HAP-1 (cell line): Measurements from ENCODE around the gene TTYH1.
A peak's percentile ranks its signal among the peaks of the same experiment; 100 is the strongest.
"Not testable (repeated sequence)": the region's sequence is repeated elsewhere in the genome, so short reads cannot be mapped to it uniquely, and the experiment has no call there.

Experiments
- DNase-seq, 2 experiments: peaks; one replicate each; pipeline ENCODE4 v3.0.0-alpha.2; 2016 to 2020; ENCODE audit warnings: low spot score in 2 of 2
- H3K27me3 ChIP-seq: fragments of 250-450 bp; sonication (Bioruptor Pico); 2 replicates; pipeline ENCODE4 v1.5.1; 2020; ENCODE audit warnings: low read depth, mild to moderate bottlenecking, moderate library complexity
- H3K36me3 ChIP-seq: fragments of 250-450 bp; sonication (Bioruptor Pico); replicated peaks from 2 replicates; pipeline ENCODE4 v1.5.1; 2020; ENCODE audit warnings: mild to moderate bottlenecking
- H3K4me1 ChIP-seq: fragments of 250-450 bp; sonication (Bioruptor Pico); 2 replicates; pipeline ENCODE4 v1.5.1; 2020; ENCODE audit warnings: mild to moderate bottlenecking
- H3K4me3 ChIP-seq: fragments of 250-450 bp; sonication (Bioruptor Pico); 2 replicates; pipeline ENCODE4 v1.5.1; 2020; ENCODE audit warnings: mild to moderate bottlenecking, moderate library complexity
- H3K9me3 ChIP-seq: fragments of 250-450 bp; sonication (Bioruptor Pico); 2 replicates; pipeline ENCODE4 v1.5.1; 2020; ENCODE audit warnings: mild to moderate bottlenecking, moderate library complexity
- in situ Hi-C: fragments of 300-500 bp; cut with MboI; formaldehyde crosslinking; loops from 3 replicates; pipeline ENCODE4 v1.14.3; 2020; ENCODE audit warnings: low sequenced_read_pairs, inconsistent platforms, mixed read lengths

TTYH1 gene

GRCh38 chr19:54415208-54415900 is at the start of gene TTYH1:
TSS of gene TTYH1 (plus strand) at chr19:54415464. CDS start at chr19:54415553, 89 bp downstream.
- H3K9me3 ChIP-seq = no peaks in the 10 kb centered on the region; the same call in 1 of the 2 replicates
- peaks cover 14% of the 10 kb centered on the region for H3K4me1 ChIP-seq
- peak; percentile 18 to 80 for DNase-seq
- in situ Hi-C loops = no loop called here
- no peaks in the 10 kb centered on the region for H3K36me3 ChIP-seq
- H3K27me3 ChIP-seq = no peaks in the 10 kb centered on the region
- H3K4me3 ChIP-seq = peak within 1 kb of the TSS; percentile 67

DNA sequence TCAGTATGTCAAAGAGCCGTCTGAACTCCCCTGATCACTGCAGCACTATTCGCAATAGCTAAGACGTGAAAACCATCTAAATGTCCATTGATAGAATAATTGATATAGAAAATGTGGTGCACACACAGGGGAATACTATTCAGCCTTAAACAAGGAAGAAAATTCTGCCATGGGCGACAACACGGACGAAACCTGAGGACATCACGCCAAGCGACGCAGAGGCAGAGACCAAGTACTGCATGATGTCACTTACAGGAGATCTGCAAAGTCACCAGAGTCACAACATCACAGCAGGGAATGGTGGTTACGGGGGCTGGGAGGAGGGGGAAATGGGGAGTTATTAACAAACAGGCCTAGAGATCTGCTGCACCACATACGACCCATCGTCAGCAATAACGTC is 49.5 kb upstream of the TTYH1 start:
- H3K27me3 ChIP-seq = peaks cover 21% of the 10 kb centered on the region
- H3K4me3 ChIP-seq, DNase-seq, H3K36me3 ChIP-seq, H3K4me1 ChIP-seq, H3K9me3 ChIP-seq, in situ Hi-C loops: not testable (repeated sequence)

DNA sequence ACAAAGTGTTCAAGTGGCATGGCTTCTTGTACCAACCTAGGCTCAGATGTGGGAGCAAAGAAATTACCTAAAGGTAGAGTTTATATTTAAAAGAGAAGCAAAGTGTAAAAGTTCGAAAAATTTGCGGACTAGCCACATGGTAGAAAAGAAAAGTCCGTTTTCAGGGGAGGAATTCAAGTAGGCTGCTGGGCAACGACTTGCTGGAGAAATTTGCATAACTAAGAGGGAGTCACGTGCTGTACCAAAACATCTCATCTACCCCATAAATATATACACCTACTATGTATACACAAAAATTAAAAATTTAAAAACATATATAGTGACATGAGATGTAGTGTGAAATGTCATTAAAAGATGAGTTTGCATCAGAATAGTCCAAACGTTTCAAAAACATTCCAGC is 48.5 kb upstream of the TTYH1 start:
- in situ Hi-C loops = no loop called here
- no peak for DNase-seq
- Histone ChIP-seq H3K9me3 (no peaks in the 10 kb centered on the region), H3K4me3 (no peak overlapping the region), H3K36me3 (no peaks in the 10 kb centered on the region), H3K27me3 (peaks cover 30% of the 10 kb centered on the region), H3K4me1 (no peaks in the 10 kb centered on the region)

GRCh38 chr19:54369082-54369687 is 46.1 kb upstream of the TTYH1 start:
- Histone ChIP-seq H3K36me3 (no peaks in the 10 kb centered on the region), H3K27me3 (peaks cover 29% of the 10 kb centered on the region), H3K9me3 (no peaks in the 10 kb centered on the region), H3K4me3 (no peak overlapping the region), H3K4me1 (no peaks in the 10 kb centered on the region)
- no peak for DNase-seq
- in situ Hi-C loops = no loop called here

DNA sequence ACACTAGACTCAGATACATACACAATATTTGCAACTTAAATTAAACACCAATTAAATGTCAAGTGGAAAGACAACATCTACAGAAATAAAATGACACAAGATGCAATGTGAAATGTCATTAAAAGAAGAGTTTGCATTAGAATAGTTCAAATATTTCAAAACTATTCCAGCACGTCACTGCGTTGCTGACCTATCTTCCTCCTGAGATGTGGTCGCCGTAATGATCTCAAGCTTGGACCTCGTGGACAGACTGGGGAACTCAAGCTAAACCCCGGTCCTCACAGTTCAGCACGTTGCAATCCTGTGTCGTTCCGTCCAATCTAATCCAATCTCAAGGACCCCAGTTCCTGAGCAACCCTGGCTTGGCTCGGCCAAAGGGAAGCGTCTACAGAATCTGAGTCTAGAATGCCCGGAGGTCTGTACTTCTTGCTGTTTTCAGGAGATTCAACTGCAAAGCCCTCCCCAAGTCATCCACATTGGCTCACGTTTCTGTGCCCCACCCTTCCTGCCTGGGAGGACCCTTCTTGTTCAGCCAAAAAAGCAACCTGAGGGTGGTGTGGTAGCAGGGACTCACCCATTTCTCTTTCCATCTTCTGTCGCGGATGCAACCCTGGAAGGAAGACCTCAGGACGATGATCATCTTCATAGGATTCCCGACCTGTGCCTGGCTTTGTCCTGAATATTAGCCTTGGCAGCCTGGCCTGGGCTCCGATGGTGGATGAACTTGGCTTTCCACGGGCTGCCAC is 45.4 kb upstream of the TTYH1 start:
- H3K4me1 ChIP-seq, H3K36me3 ChIP-seq, H3K4me3 ChIP-seq, in situ Hi-C loops, DNase-seq, H3K9me3 ChIP-seq: not testable (repeated sequence)
- peaks cover 24% of the 10 kb centered on the region for H3K27me3 ChIP-seq

DNA sequence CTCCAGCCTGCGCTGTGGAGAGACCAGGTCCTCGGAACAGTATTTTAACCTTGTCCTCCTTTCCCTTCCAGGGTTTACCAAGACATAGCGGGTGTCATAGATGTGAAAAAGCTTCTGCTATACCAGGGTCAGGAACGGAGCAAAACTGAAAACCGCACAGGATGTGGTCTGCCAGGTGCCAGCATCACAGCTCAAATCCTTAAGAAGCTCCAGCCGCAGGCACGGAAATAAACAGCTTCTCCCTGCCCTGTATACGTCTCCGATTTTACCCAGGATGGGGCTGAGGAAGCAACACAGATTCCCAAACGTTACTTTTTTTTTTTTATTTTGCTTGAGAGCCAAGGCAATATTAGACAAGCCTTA is 44.8 kb upstream of the TTYH1 start:
- in situ Hi-C loops, H3K9me3 ChIP-seq, DNase-seq, H3K4me3 ChIP-seq, H3K4me1 ChIP-seq, H3K36me3 ChIP-seq: not testable (repeated sequence)
- H3K27me3 ChIP-seq = peaks cover 18% of the 10 kb centered on the region

GRCh38 chr19:54371453-54371852 is 43.8 kb upstream of the TTYH1 start:
- H3K9me3 ChIP-seq, H3K36me3 ChIP-seq, H3K4me3 ChIP-seq, DNase-seq, in situ Hi-C loops, H3K4me1 ChIP-seq: not testable (repeated sequence)
- H3K27me3 ChIP-seq = peaks cover 17% of the 10 kb centered on the region

- Histone ChIP-seq H3K27me3 (peaks cover 14% of the 10 kb centered on the region), H3K4me3 (no peak overlapping the region), H3K4me1 (no peaks in the 10 kb centered on the region), H3K36me3 (no peaks in the 10 kb centered on the region), H3K9me3 (no peaks in the 10 kb centered on the region)
- DNase-seq = no peak
- in situ Hi-C loops = no loop called here
Observed at GRCh38 chr19:54373781-54374631, 41.3 kb upstream of the TTYH1 start.

DNA sequence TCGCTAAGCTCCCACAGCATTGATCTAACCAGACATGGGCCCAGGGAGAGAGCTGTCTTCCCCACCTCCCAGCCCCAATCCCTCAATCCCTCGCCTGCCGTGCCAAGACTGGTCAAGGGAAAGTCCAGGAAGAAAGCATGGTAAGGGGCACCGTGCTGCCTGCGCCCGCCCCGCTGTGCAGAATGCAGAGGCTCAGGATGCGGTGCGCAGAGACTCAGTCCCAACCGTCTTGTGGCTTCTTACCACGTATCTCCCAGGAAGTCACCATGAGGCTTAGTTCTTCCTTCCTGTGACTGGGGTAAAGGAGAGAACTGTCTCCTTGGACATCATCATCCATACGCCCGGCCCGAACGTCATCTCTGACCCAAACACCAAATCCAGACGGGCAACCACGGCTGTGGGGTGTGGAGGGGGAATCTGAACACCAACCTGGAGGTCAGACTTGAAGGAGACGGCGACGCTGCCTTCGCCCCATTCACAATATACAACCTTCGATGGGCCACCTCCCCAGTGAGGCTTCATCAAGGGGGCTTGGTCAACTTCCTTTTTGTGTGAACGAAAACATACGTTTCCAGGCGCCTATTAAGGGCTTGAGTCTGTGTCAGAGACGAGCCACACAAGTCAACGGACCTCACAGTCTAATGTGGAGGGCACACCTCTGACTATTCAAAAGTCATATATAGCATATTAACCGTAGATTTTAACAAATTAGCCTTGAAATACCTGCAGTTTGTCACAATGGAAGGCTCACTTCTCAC is 39.9 kb upstream of the TTYH1 start:
- H3K4me1 ChIP-seq, DNase-seq, H3K9me3 ChIP-seq, H3K4me3 ChIP-seq, H3K36me3 ChIP-seq, in situ Hi-C loops: not testable (repeated sequence)
- H3K27me3 ChIP-seq = peaks cover 14% of the 10 kb centered on the region

- Histone ChIP-seq H3K36me3 (no peaks in the 10 kb centered on the region), H3K9me3 (no peaks in the 10 kb centered on the region), H3K4me1 (no peaks in the 10 kb centered on the region), H3K4me3 (no peak overlapping the region), H3K27me3 (peaks cover 7% of the 10 kb centered on the region)
- DNase-seq = no peak
- in situ Hi-C loops = no loop called here
Observed at GRCh38 chr19:54376610-54377285, 38.5 kb upstream of the TTYH1 start.

DNA sequence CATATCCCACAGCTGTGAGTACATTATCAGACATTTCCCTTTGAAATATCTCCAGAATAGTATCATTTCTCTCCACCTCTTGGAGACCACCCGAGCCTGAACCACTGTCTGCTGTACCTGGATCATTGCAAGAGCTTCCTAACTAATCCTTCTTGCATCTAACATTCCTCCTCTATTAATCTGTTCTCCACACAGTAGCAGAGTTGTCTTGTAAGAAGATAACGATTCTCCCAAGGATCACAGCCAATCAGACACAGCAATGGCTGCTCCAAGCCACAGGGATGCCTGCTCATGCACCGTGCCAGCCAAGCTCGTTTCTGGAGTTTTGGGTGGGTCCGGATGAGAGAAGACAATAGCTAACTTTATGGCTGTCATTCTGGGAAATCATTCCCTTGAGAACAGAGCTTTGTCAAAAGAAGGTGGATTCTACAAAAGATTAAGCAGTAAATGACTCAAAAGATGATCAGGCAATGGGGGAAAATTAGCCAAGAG is 36.0 kb upstream of the TTYH1 start:
- H3K4me1 ChIP-seq = no peaks in the 10 kb centered on the region
- 0 out of 2 replicates have a peak, but pooled peaks cover 3% of the 10 kb centered on the region for H3K27me3 ChIP-seq
- in situ Hi-C loops = no loop called here

DNA sequence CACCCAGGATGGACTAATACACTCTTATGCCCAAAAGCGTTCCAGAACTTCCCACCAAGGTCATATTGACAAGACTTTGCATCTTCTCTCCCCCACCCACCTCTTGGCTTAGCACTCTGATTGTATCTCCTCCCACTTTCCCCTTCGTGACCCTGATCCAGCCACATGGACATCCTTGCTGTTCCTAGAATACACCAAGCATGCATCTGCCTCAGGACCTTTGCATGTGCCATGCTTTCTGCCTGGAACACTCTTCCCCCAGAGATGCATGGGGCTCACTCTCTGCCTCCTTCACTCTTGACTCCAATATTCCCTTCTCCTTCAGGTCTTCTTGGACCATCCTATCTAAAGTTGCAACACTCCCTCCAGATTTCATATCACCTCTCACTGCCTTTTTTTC is 34.4 kb upstream of the TTYH1 start:
- no peak for DNase-seq
- H3K9me3 ChIP-seq = no peaks in the 10 kb centered on the region
- 0 out of 2 replicates have a peak, but pooled peaks cover 3% of the 10 kb centered on the region for H3K27me3 ChIP-seq
- H3K4me1 ChIP-seq = no peaks in the 10 kb centered on the region
- in situ Hi-C loops = no loop called here
- H3K36me3 ChIP-seq = no peaks in the 10 kb centered on the region
- H3K4me3 ChIP-seq = no peak overlapping the region

More for the DNA sequence above, 36.0 kb upstream of the TTYH1 start:
- no peak for DNase-seq
- Histone ChIP-seq H3K36me3 (no peaks in the 10 kb centered on the region), H3K9me3 (no peaks in the 10 kb centered on the region), H3K4me3 (no peak overlapping the region)
